GM23338 (cell line): Measurements from ENCODE around the gene DNAJB6.

Source experiments
- CREB1 ChIP-seq: fragments of 250-450 bp; sonication (Bioruptor Pico); IDR thresholded peaks from 2 replicates; pipeline ENCODE4 v1.5.0; 2020; ENCODE audit warnings: low read depth, mild to moderate bottlenecking, moderate library complexity
- CTCF ChIP-seq, 2 experiments: fragments of 200-600 bp in 1 of 2; sonication (generic) in 1 of 2; conservative IDR thresholded peaks; 2 replicates each; pipeline versions ENCODE4 v1.5.1 to v1.6.1; 2016 to 2017; ENCODE audit warnings: antibody characterized with exemption in 2 of 2, low read depth in 2 of 2, mild to moderate bottlenecking in 2 of 2, moderate library complexity in 1 of 2
- EZH2 ChIP-seq: fragments of 200-600 bp; sonication (generic); IDR thresholded peaks from one replicate; pipeline ENCODE4 v1.8.0; 2017; ENCODE audit warnings: antibody characterized with exemption, mild to moderate bottlenecking, low read depth; ENCODE audit not compliant: unreplicated experiment
- EZH2phosphoT487 ChIP-seq: fragments of 200-600 bp; sonication (generic); IDR thresholded peaks from one replicate; pipeline ENCODE4 v1.8.1; 2018; ENCODE audit warnings: antibody characterized with exemption; ENCODE audit not compliant: unreplicated experiment
- JUNB ChIP-seq: IDR thresholded peaks from one replicate; pipeline ENCODE4 v1.6.1; 2016; ENCODE audit warnings: antibody characterized with exemption; ENCODE audit not compliant: unreplicated experiment
- POLR2AphosphoS5 ChIP-seq: IDR thresholded peaks from 2 replicates; pipeline ENCODE4 v1.6.1; 2016; ENCODE audit warnings: antibody characterized with exemption, low read depth
- TF ChIP-seq, protein P1 (sequence below): IDR thresholded peaks from one replicate; pipeline ENCODE4 v1.6.1; 2018; ENCODE audit warnings: antibody characterized with exemption; ENCODE audit not compliant: unreplicated experiment

DNA sequence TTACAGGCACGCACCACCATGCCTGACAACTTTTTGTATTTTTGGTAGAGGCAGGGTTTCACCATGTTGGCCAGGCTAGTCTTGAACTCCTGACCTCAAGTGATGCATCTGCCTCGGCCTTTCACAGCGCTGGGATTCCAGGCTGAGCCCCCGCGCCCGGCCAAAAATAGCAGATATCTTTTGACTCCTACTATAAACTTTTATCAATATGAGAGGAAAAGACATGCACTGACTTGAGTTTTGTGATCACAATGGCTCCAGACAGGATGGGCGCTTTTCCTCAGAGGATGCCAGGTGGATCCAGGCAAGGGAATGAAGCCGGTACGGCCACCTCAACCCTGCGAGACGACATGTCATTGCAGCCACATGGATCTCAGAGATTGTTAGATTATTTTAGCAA is 123.9 kb downstream of the DNAJB6 start:
- TF ChIP-seq POLR2AphosphoS5 (no peak), CTCF (conservative IDR thresholded peaks at IDR 0.05; ENCODE audit: low read depth in 2 of 2) (no peak), EZH2phosphoT487 (no peak), EZH2 (no peak), CREB1 (no peak), JUNB (no peak)
- TF ChIP-seq, protein P1, sequence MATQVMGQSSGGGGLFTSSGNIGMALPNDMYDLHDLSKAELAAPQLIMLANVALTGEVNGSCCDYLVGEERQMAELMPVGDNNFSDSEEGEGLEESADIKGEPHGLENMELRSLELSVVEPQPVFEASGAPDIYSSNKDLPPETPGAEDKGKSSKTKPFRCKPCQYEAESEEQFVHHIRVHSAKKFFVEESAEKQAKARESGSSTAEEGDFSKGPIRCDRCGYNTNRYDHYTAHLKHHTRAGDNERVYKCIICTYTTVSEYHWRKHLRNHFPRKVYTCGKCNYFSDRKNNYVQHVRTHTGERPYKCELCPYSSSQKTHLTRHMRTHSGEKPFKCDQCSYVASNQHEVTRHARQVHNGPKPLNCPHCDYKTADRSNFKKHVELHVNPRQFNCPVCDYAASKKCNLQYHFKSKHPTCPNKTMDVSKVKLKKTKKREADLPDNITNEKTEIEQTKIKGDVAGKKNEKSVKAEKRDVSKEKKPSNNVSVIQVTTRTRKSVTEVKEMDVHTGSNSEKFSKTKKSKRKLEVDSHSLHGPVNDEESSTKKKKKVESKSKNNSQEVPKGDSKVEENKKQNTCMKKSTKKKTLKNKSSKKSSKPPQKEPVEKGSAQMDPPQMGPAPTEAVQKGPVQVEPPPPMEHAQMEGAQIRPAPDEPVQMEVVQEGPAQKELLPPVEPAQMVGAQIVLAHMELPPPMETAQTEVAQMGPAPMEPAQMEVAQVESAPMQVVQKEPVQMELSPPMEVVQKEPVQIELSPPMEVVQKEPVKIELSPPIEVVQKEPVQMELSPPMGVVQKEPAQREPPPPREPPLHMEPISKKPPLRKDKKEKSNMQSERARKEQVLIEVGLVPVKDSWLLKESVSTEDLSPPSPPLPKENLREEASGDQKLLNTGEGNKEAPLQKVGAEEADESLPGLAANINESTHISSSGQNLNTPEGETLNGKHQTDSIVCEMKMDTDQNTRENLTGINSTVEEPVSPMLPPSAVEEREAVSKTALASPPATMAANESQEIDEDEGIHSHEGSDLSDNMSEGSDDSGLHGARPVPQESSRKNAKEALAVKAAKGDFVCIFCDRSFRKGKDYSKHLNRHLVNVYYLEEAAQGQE = no peak
